Testis (tissue), 5 donors: ENCODE measurements around the gene SH3GL1. TPM values are rescaled to one million over a fixed set of nuclear protein-coding genes. Genes with fewer than 3 reads are reported as not detected.

Experiments used
- DNase-seq: peaks from one replicate; pipeline ENCODE4 v3.0.0-alpha.2; 2019
- H3K27ac ChIP-seq, 2 donors: fragments of 200-600 bp; sonication (generic); one replicate each; pipeline ENCODE4 v1.5.1; 2019
- H3K27me3 ChIP-seq: fragments of 200-600 bp; sonication (generic); one replicate; pipeline ENCODE4 v1.5.1; 2019
- H3K36me3 ChIP-seq: fragments of 200-600 bp; sonication (generic); one replicate; pipeline ENCODE4 v1.5.1; 2017; ENCODE audit warnings: low read depth; ENCODE audit errors: missing control alignments
- H3K4me1 ChIP-seq: fragments of 200-600 bp; sonication (generic); one replicate; pipeline ENCODE4 v1.5.1; 2019
- H3K4me3 ChIP-seq, 2 donors: fragments of 200-600 bp; sonication (generic); one replicate each; pipeline ENCODE4 v1.5.1; 2017 to 2019
- H3K9me3 ChIP-seq: fragments of 200-600 bp; sonication (generic); one replicate; pipeline ENCODE4 v1.5.1; 2017
- POLR2A ChIP-seq: fragments of 450-650 bp; IDR thresholded peaks from one replicate; pipeline ENCODE4 v1.6.1; 2017; ENCODE audit warnings: antibody characterized with exemption, mild to moderate bottlenecking, moderate library complexity
- WGBS, 2 donors: methylation state at CpG; one replicate each; pipeline ENCODE4 v1.1.5; 2018; 5-methylcytosine and 5-hydroxymethylcytosine counted together
- intact Hi-C: fragments of 100-400 bp; cut with DNase I; formaldehyde crosslinking; loops from one replicate; pipeline ENCODE4 v1.15.1; 2023; ENCODE audit warnings: low total_unique reads
- long read RNA-seq, 2 donors: transcript quantifications; one replicate each; lab custom pipeline, GENCODE V29; 2026
- polyA plus RNA-seq: library from polyadenylated mRNA; stranded (reverse); fragments of 350-450 nt; fragmentation: Illumina TruSeq; extraction: RNeasy Lipid Tissue Mini Kit (QIAGEN cat#74804); gene quantifications from one replicate; pipeline ENCODE4 v1.2.3, GENCODE V29; 2014; ENCODE audit warnings: low read depth, low replicate concordance; ENCODE audit not compliant: insufficient read depth
- total RNA-seq, 2 donors: library from RNA; depleted of rRNA; stranded (reverse); fragments of >200 nt; gene quantifications; one replicate each; pipeline ENCODE4 v1.2.3, GENCODE V29; 2016
- TF ChIP-seq, protein P1 (sequence below), 3 experiments: fragments of 450-650 bp in 2 of 3; fragments of 200-600 bp in 1 of 3; sonication (generic) in 1 of 3; IDR thresholded peaks; one replicate each; pipeline ENCODE4 v1.5.1; 2016 to 2019; ENCODE audit warnings: antibody characterized with exemption in 3 of 3, mild to moderate bottlenecking in 2 of 3, moderate library complexity in 1 of 3

SH3GL1 gene, protein sequence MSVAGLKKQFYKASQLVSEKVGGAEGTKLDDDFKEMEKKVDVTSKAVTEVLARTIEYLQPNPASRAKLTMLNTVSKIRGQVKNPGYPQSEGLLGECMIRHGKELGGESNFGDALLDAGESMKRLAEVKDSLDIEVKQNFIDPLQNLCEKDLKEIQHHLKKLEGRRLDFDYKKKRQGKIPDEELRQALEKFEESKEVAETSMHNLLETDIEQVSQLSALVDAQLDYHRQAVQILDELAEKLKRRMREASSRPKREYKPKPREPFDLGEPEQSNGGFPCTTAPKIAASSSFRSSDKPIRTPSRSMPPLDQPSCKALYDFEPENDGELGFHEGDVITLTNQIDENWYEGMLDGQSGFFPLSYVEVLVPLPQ
- total RNA-seq = 10 to 100 TPM; 41.6 to 53.4 TPM
- 47.3 TPM for polyA plus RNA-seq
- long read RNA-seq, donor 1, transcript SH3GL1-201 (10 exons, 2,516 nt) = major isoform, 35 of 49 reads
- long read RNA-seq, donor 1, partial matches to known transcripts = 14 of 49 reads
- long read RNA-seq, donor 1, other reads (novel, unspliced or antisense) = 0 of 49 reads
- long read RNA-seq, donor 2, transcript SH3GL1-201 (10 exons, 2,516 nt) = major isoform, 24 of 24 reads
- long read RNA-seq, donor 2, partial matches to known transcripts = 0 of 24 reads
- long read RNA-seq, donor 2, other reads (novel, unspliced or antisense) = 0 of 24 reads

DNA sequence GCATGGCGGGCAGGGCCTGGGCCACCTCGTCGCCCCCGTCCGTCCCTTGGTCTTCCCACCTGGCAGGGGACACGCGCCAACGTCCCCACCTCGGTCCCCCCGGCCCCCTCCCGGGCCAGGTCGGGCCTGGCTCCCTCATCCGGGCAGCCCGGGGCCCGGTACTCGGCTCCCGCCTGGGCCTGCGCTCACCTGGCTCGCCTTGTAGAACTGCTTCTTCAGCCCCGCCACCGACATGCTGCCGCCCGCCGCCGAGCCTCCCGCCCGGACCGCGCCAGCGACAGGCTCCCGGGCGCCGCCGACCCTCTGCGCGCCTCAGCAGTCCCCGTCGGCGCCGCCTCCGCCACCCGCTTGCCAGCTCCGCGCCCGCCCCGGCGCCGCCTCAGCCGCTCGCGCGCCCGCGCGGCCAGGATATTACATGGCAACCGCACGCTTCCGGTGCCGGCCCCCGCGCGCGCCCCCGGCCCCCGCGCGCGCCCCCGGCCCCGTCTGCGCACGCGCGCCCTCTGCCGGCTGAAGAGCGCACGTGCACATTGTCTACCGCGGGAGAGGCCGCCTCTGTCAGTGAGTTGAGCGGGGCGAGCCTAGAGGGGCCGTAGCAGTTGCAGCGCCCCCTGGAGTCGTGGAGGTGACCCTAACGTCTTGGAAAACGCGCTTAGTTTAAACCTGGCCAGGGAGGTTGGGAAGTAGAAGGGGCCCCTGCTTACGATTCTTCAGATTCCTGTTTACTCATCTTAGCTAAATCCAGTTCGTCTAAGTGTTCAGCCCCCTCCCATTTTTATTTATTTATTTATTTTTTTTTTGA is at the start of gene SH3GL1:
TSS of gene SH3GL1 (minus strand) at position 413 of the 802 bp plus-strand sequence. CDS start at position 234, 179 bp downstream.
- WGBS, 2 donors = 1 to 2% methylated on average over 65 to 89 of the region's 90 CpGs
- Histone ChIP-seq H3K9me3 (no peaks in the 10 kb centered on the region), H3K4me3 (peak within 1 kb of the TSS; percentile 88 to 97), H3K27ac (peak within 1 kb of the TSS; percentile 88 to 93), H3K27me3 (no peaks in the 10 kb centered on the region), H3K4me1 (peaks cover 32% of the 10 kb centered on the region), H3K36me3 (no peaks in the 10 kb centered on the region)
- TF ChIP-seq, protein P1, sequence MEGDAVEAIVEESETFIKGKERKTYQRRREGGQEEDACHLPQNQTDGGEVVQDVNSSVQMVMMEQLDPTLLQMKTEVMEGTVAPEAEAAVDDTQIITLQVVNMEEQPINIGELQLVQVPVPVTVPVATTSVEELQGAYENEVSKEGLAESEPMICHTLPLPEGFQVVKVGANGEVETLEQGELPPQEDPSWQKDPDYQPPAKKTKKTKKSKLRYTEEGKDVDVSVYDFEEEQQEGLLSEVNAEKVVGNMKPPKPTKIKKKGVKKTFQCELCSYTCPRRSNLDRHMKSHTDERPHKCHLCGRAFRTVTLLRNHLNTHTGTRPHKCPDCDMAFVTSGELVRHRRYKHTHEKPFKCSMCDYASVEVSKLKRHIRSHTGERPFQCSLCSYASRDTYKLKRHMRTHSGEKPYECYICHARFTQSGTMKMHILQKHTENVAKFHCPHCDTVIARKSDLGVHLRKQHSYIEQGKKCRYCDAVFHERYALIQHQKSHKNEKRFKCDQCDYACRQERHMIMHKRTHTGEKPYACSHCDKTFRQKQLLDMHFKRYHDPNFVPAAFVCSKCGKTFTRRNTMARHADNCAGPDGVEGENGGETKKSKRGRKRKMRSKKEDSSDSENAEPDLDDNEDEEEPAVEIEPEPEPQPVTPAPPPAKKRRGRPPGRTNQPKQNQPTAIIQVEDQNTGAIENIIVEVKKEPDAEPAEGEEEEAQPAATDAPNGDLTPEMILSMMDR (IDR thresholded peaks at IDR 0.05) = peak; percentile 89 to 99 (median 98)
- no peak for TF ChIP-seq POLR2A
- peak; percentile 96 for DNase-seq
- intact Hi-C loops = loop anchor here (10.0 kb wide), 1 partner anchor 54 kb away; the partner anchor contains the start of gene UBXN6

DNA sequence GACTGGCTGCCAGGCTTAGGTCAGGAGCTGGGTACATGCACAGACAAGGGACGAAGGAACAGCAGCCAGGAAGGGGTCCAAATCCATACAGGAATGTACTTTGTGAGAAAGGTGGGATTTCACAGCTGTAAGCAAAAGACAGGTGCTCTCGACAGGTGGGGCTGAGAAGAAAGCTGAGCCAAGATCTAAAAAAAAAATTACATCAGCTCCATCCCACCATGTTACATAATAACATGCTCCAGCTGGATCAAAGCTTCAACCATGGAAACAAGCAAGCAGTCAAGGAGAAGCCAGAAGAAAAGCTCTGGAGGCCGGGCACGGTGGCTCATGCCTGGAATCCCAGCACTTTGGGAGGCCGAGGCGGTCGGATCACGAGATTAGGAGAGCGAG is 49.3 kb upstream of the SH3GL1 start:
- Histone ChIP-seq H3K9me3 (no peaks in the 10 kb centered on the region), H3K4me3 (no peak overlapping the region), H3K4me1 (peaks cover 20% of the 10 kb centered on the region), H3K27me3 (no peaks in the 10 kb centered on the region), H3K36me3 (no peaks in the 10 kb centered on the region), H3K27ac (no peak overlapping the region)
- WGBS, 2 donors = 90 to 92% methylated on average over 9 of the region's 9 CpGs
- intact Hi-C loops = loop anchor here (10.0 kb wide), 1 partner anchor 45 kb away; the partner anchor contains the start of genes CHAF1A and SH3GL1
- no peak for DNase-seq
- no peak for TF ChIP-seq POLR2A
- TF ChIP-seq, protein P1 (IDR thresholded peaks at IDR 0.05) = no peak

DNA sequence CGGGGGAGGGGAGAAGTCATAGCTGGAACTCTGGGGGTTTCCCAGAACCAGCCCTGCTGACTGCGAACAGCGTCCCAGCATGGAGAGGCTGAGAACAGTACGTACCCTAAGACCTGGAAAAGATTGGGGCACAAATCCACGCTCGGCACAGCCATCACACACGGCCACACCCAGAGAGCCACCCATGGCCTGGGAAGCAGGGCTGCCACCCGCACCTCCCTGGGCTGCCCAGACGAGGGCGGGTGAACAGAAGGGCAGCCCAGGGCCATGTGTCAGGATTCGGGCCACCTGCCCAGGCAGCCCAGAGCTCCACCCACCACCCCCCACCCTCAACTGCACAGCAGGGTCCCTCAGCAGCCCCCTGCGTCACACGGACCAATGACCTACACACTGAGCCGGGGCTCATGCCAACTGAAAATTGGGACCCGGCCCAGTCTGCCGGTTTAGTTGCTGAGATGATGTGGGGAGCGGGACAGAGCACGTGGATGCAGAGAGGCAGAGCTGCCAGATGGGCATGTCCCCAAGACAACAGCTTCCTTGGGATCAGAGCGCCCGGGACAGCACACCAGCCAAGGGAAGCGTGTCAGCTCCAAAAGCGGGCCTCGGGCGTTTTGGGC is 48.8 kb upstream of the SH3GL1 start:
- intact Hi-C loops = no loop called here
- 70 to 84% methylated on average over 11 to 24 of the region's 24 CpGs for WGBS, 2 donors
- Histone ChIP-seq H3K27ac (peak overlapping the region; percentile 18 to 66), H3K4me3 (no peak overlapping the region), H3K36me3 (no peaks in the 10 kb centered on the region), H3K9me3 (no peaks in the 10 kb centered on the region), H3K4me1 (peaks cover 15% of the 10 kb centered on the region), H3K27me3 (no peaks in the 10 kb centered on the region)
- peak; percentile 67 for DNase-seq
- TF ChIP-seq, protein P1 (IDR thresholded peaks at IDR 0.05) = no peak

DNA sequence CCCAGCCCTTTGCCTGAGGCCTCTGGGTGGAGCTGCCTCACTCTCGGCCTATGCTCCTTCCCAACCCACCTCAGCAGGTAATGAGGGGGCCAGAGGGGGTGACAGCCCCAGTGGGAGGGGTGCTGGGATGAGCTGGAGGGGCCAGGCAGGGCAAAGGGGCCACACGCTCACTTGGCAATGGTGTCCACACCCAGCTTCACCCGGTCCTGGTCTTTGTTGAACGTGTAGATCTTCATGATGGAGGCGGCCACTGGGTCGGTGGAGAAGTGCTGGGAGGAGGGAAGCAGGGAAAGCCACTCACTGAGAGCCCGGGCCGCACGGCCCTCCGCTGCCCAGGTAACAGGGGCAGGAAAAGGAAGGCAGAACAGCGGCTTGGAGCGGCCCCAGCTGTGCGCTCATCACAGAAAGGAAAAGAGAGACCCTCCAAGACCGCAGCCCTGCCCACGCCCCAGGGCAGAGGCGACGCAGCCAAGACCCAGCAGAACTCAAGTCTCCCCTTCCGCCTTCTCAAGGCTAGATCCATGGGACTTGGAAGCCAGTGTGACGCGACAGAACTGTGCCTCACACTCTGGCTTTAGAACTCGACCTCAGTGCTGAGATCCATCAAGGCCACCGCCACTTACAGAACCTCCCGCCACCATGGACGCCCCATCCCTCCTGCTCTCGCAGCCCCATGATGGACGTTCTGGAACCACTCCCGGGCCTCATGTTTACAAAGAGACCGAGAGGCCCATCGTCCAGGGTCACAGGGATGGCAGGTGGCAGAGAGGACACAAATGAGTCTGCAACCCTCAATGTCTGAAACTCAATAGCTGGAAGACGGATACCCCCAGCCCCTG is 48.0 kb upstream of the SH3GL1 start:
- Histone ChIP-seq H3K9me3 (no peaks in the 10 kb centered on the region), H3K27ac (peak overlapping the region; percentile 18 to 66), H3K4me1 (peaks cover 11% of the 10 kb centered on the region), H3K4me3 (no peak overlapping the region), H3K36me3 (no peaks in the 10 kb centered on the region), H3K27me3 (no peaks in the 10 kb centered on the region)
- no peak for TF ChIP-seq POLR2A
- intact Hi-C loops = no loop called here
- WGBS, 2 donors = 86 to 88% methylated on average over 29 to 30 of the region's 30 CpGs
- no peak for DNase-seq
